ENCODE measurements around the gene FAM227A. TPM values are rescaled to one million over a fixed set of nuclear protein-coding genes. Genes with fewer than 3 reads are reported as not detected.

The FAM227A gene
- total and polyA plus RNA-seq, 2 of the 13 experiments (the other 11 are each of a cell fraction or from before 2014, with no cell fraction given), result 1.0 to 1.5 TPM

- TF ChIP-seq ZBTB40 (IDR thresholded peaks at IDR 0.05), result no peak
- TF ChIP-seq ZBTB40 (CRISPR knock-in tag; IDR thresholded peaks at IDR 0.05), result no peak; the same call in 1 of the 2 replicates
- no peak for TF ChIP-seq ZSCAN9 (CRISPR knock-in tag; IDR thresholded peaks at IDR 0.05; ENCODE audit: borderline replicate concordance)
- peak; percentile 50; the same call in 1 of the 2 replicates for TF ChIP-seq ZNF790 (CRISPR knock-in tag; IDR thresholded peaks at IDR 0.05; ENCODE audit: borderline replicate concordance)
- no peak for TF ChIP-seq BCLAF1 (IDR thresholded peaks at IDR 0.05)
- TF ChIP-seq CREB3 (CRISPR knock-in tag; IDR thresholded peaks at IDR 0.05), result 0 out of 2 replicates have a peak, but pooled peaks have one; percentile 57
- no peak for TF ChIP-seq ZFP1 (CRISPR knock-in tag; IDR thresholded peaks at IDR 0.05)
- TF ChIP-seq TGIF2 (CRISPR knock-in tag; IDR thresholded peaks at IDR 0.05), result no peak
- 0 out of 2 replicates have a peak, but pooled peaks have one; percentile 17 for TF ChIP-seq ZNF263 (CRISPR knock-in tag; IDR thresholded peaks at IDR 0.05)
- TF ChIP-seq ZNF468 (CRISPR knock-in tag; IDR thresholded peaks at IDR 0.05), result no peak
- TF ChIP-seq ZBED4 (CRISPR knock-in tag; IDR thresholded peaks at IDR 0.05; ENCODE audit: borderline replicate concordance), result no peak
- no peak for TF ChIP-seq FLYWCH1 (CRISPR knock-in tag; IDR thresholded peaks at IDR 0.05)
Observed at GRCh38 chr22:38656256-38657044, at the start of gene FAM227A, which contains the start of gene CBY1 (continued).

Data from HepG2 (cell line).